ENCODE measurements around the gene BTG3.

Gene BTG3

DNA sequence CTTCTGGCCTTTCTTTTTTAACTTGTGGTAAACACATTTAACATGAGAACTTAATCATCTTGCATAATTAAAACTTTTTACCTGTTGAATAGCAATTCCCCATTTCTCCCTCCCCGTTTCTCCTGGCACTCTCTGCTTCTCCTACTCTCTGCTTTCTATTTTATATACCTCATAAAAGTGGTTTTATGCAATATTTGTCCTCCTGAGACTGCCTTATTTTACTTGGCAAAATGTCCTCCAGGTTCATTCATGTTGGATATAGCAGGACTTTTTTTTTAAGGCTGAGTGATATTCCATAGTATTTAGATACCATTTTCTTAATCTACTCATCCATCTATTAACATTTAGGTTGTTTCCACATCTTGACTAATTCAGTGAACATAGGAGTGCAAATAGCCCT is 35.0 kb downstream of the BTG3 start:
- DNase-seq (ENCODE audit: low read depth), result no peak
- TF ChIP-seq, protein P1, sequence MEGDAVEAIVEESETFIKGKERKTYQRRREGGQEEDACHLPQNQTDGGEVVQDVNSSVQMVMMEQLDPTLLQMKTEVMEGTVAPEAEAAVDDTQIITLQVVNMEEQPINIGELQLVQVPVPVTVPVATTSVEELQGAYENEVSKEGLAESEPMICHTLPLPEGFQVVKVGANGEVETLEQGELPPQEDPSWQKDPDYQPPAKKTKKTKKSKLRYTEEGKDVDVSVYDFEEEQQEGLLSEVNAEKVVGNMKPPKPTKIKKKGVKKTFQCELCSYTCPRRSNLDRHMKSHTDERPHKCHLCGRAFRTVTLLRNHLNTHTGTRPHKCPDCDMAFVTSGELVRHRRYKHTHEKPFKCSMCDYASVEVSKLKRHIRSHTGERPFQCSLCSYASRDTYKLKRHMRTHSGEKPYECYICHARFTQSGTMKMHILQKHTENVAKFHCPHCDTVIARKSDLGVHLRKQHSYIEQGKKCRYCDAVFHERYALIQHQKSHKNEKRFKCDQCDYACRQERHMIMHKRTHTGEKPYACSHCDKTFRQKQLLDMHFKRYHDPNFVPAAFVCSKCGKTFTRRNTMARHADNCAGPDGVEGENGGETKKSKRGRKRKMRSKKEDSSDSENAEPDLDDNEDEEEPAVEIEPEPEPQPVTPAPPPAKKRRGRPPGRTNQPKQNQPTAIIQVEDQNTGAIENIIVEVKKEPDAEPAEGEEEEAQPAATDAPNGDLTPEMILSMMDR (IDR thresholded peaks at IDR 0.05; ENCODE audit: insufficient read depth, low read depth, low read length, missing control alignments), result no peak
- H3K4me3 ChIP-seq (ENCODE audit: low read depth, low read length), result no peak overlapping the region

DNA sequence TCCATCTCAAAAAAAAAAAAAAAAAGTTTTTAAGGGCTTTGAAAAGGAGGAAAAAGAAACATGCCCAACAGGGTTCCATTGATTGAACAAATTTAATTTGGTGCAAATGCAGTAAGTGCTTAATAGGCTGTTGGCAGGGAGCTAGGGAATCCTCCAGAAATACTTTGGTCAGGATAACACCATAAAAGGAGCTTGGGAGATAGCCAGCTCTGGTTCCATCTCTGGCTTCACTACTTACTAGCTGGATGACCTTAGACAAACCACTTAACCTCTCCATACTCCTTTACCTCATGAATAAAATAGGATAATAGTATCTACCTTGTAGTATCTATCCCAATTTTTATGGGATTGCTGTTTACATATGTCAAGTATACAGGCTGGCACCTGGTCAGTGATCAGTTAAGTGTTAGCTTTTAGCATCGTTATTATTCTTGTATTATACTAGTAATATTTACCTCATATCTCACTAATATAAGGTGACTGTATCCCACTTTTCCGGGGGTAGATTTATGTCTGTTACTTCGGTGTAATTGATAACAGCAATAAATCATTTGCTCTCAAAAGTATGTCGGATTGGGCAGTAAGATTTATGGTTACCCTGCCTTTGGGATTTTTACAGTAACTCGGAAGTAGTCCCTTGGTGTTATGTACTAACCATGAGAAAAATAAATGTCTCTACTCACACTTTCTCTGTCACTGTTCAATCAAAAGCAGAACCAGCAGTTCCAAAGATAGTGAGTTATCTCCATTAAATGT is 36.4 kb downstream of the BTG3 start:
- no peak for DNase-seq (ENCODE audit: low read depth)
- TF ChIP-seq, protein P1 (IDR thresholded peaks at IDR 0.05; ENCODE audit: insufficient read depth, low read depth, low read length, missing control alignments), result no peak
- no peak overlapping the region for H3K4me3 ChIP-seq (ENCODE audit: low read depth, low read length)

GRCh38 chr21:17575076-17575475 is 37.6 kb downstream of the BTG3 start:
- TF ChIP-seq, protein P1 (IDR thresholded peaks at IDR 0.05; ENCODE audit: insufficient read depth, low read depth, low read length, missing control alignments), result no peak
- no peak for DNase-seq (ENCODE audit: low read depth)
- no peak overlapping the region for H3K4me3 ChIP-seq (ENCODE audit: low read depth, low read length)

- no peak overlapping the region for H3K4me3 ChIP-seq (ENCODE audit: low read depth, low read length)
- TF ChIP-seq, protein P1 (IDR thresholded peaks at IDR 0.05; ENCODE audit: insufficient read depth, low read depth, low read length, missing control alignments), result no peak
- no peak for DNase-seq (ENCODE audit: low read depth)
Measured at GRCh38 chr21:17572431-17572830, 40.3 kb downstream of the BTG3 start.

DNA sequence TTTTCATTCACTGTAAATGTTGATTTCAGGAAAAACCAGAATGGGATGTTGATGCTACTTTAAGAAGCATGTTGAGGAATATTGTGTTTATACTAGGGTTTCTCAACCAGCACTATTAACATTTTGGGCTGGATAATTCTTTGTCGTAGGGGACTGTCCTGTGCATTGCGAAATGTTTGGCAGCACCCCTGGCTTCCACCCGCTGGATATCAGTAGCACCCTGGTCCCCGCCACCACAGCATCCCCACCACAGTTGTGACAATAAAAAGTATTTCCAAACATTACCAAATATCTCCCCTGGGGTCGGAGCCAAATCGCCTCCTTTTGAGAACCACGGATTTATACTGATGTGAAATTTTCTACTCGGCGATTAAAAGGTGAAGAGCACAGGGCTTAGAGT is 41.9 kb downstream of the BTG3 start:
- H3K4me3 ChIP-seq (ENCODE audit: low read depth, low read length), result no peak overlapping the region
- TF ChIP-seq, protein P1 (IDR thresholded peaks at IDR 0.05; ENCODE audit: insufficient read depth, low read depth, low read length, missing control alignments), result no peak
- DNase-seq (ENCODE audit: low read depth), result no peak

DNA sequence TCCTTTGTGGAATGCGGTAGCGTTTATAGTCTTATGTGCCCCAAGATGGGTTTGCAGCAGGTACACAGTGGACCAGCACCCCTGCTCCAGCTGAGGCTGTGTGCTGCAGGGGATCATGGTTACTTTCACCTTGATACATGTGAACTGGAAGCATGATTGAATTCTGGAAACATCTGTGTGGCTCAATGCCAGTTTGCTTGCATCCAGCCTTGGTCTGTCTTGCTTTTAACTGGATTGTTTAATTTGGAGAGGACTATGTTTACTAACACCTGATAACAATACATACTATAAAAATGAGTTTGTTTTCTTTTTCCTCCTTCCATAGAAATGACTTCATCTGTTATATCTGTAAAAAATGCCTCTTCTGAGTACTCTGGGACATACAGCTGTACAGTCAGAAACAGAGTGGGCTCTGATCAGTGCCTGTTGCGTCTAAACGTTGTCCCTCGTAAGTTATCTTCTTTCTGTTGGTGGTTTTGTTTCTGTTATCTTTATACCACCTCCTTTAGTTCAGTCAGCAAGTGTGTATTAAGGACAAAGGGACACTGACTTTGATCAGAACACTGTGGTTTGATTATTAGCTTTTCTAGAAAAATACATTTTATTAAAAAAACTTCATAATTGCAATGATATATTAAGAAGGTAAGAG is 52.2 kb downstream of the BTG3 start:
- TF ChIP-seq, protein P1 (IDR thresholded peaks at IDR 0.05; ENCODE audit: insufficient read depth, low read depth, low read length, missing control alignments), result no peak
- DNase-seq (ENCODE audit: low read depth), result no peak
- no peak overlapping the region for H3K4me3 ChIP-seq (ENCODE audit: low read depth, low read length)

Data from GM12865 (cell line).